LNCaP clone FGC (cell line): Measurements from ENCODE around the gene KRT3.

Source experiments
- DNase-seq: peaks from one replicate; pipeline ENCODE4 v3.0.0-alpha.2; 2011; ENCODE audit warnings: low read depth
- H3K4me3 ChIP-seq: 2 replicates; pipeline ENCODE4 v1.5.1; 2011; ENCODE audit warnings: mild to moderate bottlenecking, low read depth, low read length, control low read depth
- CTCF ChIP-seq: IDR thresholded peaks from 2 replicates; pipeline ENCODE4 v1.5.1; 2012; ENCODE audit warnings: mild to moderate bottlenecking; ENCODE audit not compliant: control insufficient read depth, insufficient read depth; ENCODE audit errors: extremely low read depth

The KRT3 gene

DNA sequence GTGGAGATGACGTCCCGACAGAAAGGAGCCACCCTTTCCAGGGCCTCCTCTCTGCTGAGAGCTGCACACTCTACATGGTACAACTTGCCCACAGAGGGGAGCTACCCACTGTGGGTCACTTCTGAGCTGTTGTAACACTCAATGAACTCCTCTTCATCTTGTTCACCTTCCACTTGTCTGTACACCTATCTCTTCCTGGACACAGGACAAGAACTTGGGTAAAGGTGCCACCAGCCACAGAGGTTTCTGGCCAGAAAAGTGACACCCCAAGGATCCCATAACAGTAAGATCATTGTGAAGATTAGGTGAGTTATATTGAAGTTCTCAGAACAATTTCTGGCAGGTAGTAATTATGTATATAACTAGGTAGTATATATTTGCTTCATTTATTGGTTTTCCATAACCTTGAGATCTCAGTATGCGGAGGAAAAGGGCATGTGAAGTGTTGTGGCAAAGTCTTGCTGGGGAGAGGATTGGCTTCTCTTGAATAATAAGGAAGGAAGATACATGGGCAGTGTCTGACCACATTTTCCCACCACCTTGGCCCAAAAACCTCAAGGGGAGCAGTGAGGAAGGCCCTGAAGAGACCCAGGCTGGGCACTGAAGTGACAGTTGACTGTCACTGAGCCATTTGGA is 53.0 kb downstream of the KRT3 start:
- no peak for DNase-seq
- no peak overlapping the region for H3K4me3 ChIP-seq
- TF ChIP-seq CTCF = no peak

GRCh38 chr12:52742196-52742580 is 53.7 kb downstream of the KRT3 start:
- no peak for TF ChIP-seq CTCF

DNA sequence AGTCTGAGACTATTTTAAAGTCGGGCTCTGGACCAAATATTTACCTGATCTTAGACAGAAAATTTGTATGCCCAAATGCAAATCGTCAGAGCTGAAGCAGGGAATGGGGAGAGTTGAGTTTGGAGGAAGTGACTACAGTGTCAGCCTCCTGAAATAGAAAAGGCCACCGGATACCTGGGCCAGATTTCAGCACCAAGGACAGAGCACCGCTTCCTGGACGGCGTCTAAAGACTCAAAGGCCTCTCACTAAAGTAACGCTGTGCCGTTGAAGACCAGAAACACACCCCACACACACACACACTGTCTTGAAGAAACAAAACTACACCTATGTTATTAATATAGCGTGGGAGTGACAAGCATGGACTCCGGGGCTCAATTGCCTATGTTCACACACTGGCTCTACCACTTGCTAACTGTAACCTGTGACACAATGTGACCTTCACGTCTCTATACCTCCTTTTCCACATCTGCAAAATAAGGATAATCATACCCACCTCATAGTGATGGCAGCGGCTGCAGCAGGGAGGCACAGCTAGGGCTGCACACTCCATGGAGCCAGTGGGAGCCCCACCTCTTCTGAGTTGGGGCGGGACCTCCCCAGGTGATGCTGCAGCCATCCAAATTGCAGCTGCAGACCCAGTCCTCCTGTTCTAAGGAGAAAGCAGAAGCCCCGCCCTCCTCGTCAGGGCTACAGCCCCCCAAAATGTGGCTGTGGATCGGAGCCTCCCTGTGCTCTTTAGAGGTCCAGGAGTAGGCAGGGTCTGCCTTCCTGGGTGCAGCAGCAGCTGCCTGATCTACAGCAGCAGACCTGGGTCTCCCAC is 54.3 kb downstream of the KRT3 start:
- TF ChIP-seq CTCF = no peak
- DNase-seq = peak; percentile 46
- H3K4me3 ChIP-seq = no peak overlapping the region

More at GRCh38 chr12:52742196-52742580, 53.7 kb downstream of the KRT3 start:
- H3K4me3 ChIP-seq = no peak overlapping the region
- DNase-seq = no peak

DNA sequence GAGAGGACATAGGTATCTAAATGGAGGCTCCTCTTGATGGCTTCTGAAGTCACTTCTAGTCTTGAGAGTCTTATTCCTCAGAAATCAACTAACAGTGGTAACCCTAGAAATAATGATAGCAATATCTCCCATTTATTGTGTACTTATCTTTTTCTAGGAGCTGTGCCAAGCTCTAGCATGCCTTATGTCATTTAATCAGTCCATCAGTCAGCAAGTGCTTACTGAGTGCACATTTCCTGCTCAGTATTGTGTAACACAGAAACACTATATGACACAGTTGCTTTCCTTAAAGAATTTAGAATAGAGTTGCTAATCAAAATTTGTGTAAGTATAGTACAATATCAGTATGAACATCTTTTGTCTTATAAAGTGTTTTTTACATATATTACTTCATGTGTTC is 55.3 kb downstream of the KRT3 start:
- no peak overlapping the region for H3K4me3 ChIP-seq
- peak; percentile 19 for DNase-seq
- TF ChIP-seq CTCF = no peak

DNA sequence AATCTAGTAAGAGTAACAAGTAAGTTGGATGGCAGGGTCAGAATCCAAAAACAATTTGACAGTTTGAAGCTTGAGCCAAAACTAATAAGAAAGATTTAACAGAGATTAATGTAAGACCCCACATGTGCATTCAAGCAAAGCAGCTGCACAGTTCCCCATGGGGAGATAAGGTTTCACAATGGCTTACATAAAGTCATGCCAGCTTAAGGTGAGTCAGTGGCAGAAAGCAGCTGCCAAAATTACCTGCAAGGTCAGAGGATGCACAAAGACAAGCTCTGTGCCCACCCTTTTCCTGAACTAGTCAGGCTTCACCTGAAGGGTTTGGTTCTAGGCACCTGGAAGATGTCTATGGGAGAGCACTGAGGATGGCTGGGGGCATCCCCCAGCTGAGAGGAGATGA is 56.0 kb downstream of the KRT3 start:
- no peak for TF ChIP-seq CTCF

More for the DNA sequence above, 56.0 kb downstream of the KRT3 start:
- no peak overlapping the region for H3K4me3 ChIP-seq
- DNase-seq = no peak
